NCI-H2196 treated with DMSO at 0.1 percent for 48 hours (cell line): ENCODE measurements around the gene DDO.

Experiments
- DNase-seq: peaks from one replicate; lab custom pipeline; 2025; ENCODE audit not compliant: unreplicated experiment; lab: John Stamatoyannopoulos, UW

Gene DDO

DNA sequence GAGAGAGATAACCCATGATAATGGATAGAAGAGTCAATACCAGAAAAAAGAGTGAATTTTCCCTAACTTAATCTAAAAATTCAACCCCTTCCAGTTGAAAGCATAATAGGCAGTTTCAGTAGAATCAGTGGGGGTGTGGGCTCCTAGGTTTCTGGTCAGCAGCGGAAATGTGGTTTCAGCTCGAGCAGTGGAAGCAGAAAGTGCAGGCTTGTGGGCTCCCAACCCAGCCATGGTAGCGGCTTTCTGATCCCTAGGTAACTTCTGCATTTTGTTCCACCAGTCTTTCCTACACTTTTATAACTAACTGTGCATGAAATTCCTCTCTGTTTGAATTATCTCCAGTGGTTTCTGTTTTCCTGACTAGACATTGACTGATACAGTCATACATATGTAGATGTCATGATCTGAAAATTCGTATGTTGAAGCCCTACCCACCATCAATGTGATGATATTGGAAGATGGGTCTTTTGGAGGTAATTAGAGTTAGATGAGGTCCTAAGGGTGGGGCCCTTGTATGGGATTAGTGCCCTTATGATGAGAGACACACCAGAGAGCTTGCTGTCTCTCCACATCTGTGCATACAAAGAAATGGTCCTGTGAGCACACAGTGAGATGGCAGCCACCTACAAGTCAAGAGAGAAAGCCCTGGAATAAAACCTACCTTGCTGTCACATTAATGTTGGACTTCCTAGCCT is 6.5 kb upstream of the DDO start:
- no peak for DNase-seq

GRCh38 chr6:110419028-110419739 is 3.8 kb upstream of the DDO start:
- no peak for DNase-seq

DNA sequence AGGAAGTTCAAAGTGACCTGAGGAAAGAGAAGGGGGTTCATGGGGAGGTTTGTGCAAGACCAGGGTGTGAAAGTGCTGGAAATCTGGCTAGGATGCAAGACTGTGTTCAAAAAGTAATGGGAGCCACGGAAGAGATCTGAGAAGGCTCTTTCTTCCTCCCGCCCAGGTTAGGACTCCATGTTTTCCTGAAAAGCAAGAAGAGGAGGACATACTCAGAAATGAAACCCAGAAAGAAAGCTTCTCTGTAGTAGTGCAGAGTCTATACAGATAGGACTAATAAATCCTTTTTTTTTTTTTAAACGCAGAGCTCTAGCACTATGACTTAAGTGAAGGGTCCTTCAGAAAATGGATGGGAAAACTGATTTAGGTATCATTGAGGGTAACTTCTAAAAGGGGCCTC is 3.2 kb upstream of the DDO start:
- DNase-seq = no peak

GRCh38 chr6:110414669-110415068 is 706 bp downstream of the DDO start:
- no peak for DNase-seq

- no peak for DNase-seq
These were observed 3.0 kb downstream of the DDO start for GRCh38 chr6:110412360-110412759.

DNA sequence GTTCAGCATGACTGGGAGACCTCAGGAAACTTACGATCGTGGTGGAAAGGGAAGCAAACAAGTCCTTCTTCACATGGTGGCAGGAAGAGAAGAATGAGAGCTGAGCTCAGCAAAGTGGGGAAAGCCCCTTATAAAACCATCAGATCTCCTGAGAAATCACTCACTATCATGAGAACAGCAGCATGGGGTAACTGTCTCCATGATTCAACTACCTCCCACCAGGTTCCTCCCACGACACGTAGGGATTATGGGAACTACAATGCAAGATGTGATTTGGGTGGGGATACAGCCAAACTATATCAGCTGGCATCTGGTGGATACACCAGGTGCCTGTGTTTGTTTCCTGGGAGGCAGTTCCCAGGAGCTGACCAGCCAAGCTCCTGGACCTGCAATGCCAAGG is 4.9 kb downstream of the DDO start:
- DNase-seq = no peak

DNA sequence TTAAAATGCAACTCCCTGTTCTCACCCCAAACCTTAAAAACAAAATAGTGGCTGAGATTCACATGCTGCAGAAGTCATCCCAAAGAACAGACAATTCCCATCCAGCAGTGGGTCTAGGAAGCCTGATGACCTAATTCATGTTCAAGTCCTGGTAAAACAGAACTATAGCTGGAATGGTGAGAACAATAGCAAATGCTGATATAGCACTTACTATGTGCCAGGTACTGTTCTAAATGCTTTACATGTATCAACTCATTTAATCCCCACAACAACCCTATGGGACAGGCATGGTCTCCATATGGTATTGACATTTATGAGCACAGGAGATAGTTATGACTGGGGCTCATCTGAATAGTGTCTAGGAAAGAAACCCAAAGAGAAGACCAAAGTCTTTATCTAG is 5.6 kb downstream of the DDO start:
- no peak for DNase-seq

GRCh38 chr6:110408901-110409300 is 6.5 kb downstream of the DDO start:
- DNase-seq = no peak

GRCh38 chr6:110404607-110405006 is 10.8 kb downstream of the DDO start:
- no peak for DNase-seq

DNA sequence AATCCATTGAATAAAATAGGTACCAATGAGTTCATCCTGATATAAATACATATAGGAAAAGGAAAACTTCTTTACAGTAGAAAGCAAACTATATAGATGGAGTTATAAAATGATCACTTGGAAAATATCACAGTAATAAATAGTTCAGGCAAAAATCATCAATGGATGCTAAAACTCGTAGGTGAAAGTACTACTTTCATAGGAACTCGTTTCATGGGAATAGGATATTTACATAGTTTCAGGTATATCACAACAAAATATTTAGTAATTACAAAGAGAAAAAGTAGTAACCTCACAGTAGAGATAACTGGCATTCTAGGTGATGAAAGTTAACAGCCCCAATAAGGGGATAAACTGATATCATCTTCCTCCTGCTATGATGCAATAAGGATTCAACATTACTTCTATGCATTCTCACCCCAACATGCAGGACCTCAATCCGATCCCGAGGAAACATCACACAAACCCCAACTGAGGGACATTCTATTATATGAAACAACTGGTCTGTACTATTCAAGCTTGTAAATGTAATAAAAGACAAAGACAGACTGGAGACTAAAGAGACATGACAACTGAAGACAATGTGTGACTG is 13.7 kb downstream of the DDO start:
- no peak for DNase-seq

DNA sequence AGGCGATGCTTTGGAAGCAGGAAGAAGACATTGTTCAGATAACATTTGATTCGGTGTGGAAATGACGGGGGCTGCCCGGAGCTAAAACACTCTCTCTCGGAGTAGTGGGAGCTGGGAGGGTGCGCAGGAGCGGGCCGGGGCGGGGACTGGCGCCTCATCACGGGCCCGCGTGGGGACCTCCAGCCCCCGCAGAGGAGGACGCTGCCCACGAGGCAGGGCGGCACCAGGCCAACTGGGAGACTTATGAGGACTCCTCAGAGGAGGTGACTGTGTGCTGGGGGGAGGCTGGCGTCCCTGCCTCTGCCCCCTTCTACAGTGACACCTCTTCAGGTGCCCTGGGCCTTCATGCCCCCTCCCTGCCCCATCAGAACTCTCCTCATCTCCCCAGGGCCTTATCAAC is 15.2 kb downstream of the DDO start:
- no peak for DNase-seq

DNA sequence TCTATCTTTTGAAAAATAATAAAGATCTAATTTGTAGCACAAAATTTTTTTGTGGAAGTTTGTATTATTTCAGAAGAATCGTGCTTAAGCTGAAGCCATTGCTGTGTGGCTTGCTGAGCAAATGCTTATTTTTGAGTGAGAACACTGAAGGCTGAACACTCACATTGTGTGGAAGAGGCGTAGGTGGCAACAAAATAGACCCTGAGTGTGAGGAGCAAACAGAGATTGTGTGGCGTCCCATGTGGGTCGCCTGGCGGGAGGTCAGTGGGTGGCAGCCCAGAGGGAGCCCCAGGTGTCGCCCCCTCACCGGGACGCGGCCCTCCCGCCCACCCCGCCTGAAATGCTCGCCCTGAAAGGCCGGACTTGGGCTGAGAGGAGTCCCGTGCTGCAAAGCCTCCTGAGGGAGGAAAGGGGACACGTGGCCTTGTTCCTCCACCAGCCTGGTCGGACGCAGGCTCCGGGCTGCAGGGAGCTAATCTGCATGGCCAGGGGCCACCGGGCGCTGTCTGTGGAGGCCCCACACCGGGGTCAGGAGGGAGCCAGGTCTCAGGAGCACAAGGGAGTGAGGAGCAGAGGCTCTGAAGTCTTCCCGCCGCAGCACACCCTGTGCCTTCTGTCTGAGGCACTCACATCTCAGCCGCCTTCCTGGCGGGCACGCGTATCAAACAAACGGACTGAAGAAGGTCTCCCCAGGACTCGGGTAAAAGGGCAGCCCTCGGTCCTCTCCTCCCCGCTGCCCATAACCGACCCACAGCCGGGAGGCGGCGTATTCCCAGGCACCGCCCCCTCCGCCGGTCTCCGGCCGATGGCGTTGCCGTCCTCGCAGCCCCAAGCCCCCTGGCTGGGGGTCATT is 15.9 kb downstream of the DDO start:
- no peak for DNase-seq

GRCh38 chr6:110398778-110399177 is 16.6 kb downstream of the DDO start:
- no peak for DNase-seq

GRCh38 chr6:110395221-110395620 is 20.2 kb downstream of the DDO start:
- no peak for DNase-seq

GRCh38 chr6:110394409-110394808 is 21.0 kb downstream of the DDO start:
- no peak for DNase-seq

DNA sequence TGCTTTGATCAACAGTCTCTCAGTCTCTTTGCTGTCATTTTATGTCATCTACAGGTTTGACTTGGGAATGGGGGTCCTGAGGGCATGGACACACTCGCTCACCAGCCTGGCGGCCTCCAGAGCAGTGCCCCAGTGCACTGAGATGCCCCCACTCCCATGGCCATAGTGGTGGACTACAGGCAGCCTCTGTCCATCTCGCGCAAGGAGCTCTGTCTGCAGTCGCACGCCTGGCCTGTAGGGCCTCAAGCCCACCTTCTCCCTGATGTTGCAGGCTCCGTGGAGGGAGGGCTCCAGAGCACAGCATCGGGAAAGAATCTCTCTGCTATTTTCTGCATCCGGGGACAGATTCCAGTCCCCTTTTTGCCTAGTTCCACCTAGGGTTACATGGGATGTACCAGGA is 22.6 kb downstream of the DDO start:
- DNase-seq = no peak

DNA sequence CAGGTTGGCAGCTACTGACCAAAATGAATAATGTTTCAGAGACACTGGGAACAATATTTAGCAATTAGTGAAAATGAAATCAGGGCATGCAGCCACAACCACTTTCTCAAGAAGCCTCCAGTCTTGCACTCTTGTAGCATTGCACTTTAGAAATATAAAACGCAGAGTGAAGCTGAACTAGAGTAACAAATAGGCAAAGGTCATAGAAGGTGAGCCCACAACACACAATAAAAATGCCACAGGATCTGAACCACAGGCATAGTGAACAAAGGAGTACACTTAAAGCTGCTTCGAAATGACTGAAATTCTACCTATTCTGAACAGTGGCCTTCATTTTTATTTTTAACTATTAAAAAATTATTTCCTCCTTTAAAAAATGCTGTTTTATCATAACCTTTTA is 25.0 kb downstream of the DDO start:
- no peak for DNase-seq

DNA sequence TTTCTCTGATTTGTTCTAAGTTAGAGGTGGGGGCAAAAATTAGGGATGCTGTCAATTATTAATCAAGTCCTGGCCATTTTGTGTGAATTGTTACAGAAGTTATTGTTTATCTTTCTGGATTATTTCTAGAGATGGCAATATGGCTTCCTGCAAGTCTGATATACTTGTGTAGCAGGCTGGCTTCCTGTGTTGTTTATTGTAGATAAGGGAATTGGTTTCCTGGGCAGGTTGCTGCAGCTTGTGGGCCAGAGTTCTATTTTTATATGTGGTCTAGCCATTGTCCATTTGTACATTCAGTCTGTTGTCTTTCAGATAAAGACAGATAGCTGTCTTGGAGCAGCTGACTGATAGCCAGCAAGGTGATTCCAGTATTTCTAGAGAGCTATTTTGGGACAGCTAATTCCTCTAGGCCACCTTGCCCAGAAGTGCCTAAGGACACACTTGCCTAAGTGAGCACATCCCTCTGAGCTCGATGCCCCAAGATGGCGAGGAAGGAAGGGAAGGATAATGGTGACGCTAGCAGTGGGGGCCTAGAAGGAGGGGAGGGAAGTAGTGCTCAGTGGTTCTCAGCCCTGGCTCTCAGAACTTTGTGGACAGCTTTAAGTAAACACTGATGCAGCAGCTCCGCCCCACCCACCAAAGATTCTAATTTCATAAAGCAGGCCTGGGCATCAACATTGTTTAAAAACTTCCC is 25.5 kb downstream of the DDO start:
- DNase-seq = no peak

DNA sequence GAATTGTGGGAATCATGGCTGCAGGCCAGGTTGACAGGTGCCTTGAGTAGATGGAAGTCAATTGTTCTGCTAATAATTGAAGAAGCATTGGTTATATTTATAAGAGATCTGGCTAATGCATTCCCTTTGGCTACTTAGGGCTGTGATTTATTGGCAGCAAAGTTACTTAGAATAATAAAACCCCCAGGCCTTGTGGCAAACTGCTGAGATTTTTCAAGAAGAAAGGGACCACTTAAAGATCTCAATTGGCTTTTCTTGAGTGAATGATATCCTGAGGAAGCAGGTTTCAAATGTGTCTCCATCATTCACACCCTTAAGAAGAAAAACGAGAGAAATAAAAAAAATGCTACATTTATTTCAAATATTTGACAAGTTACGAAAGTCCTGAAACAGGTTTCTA is 27.4 kb downstream of the DDO start:
- DNase-seq = no peak

GRCh38 chr6:110385458-110385863 is 29.9 kb downstream of the DDO start:
- no peak for DNase-seq

GRCh38 chr6:110378552-110378951 is 36.8 kb downstream of the DDO start:
- no peak for DNase-seq
